Measurements from ENCODE around the gene ZCCHC7. TPM values are rescaled to one million over a fixed set of nuclear protein-coding genes. Genes with fewer than 3 reads are reported as not detected.

Gene ZCCHC7
- total and polyA plus RNA-seq, 4 donors, result 7.7 to 28.0 (median 12.6) TPM

GRCh38 chr9:37364751-37365360 is 244.5 kb downstream of the ZCCHC7 start:
- Histone ChIP-seq H3K4me1 (ENCODE audit: control insufficient read depth in 5 of 5, insufficient read depth in 5 of 5, low read length in 5 of 5) (no peaks in the 10 kb centered on the region), H3K27ac (ENCODE audit: low read depth in 1 of 2, low read length in 1 of 2) (no peak overlapping the region), H3K4me3 (no peak overlapping the region), H3K9ac (ENCODE audit: insufficient read depth in 1 of 2, low read length in 2 of 2) (no peak overlapping the region), H3K9me3 (ENCODE audit: control insufficient read depth in 4 of 4, insufficient read depth in 3 of 4, low read length in 3 of 4) (no peaks in the 10 kb centered on the region), H3K27me3 (ENCODE audit: control insufficient read depth in 3 of 3, insufficient read depth in 3 of 3, low read length in 2 of 3) (no peaks in the 10 kb centered on the region), H3K36me3 (ENCODE audit: control insufficient read depth in 4 of 4, insufficient read depth in 4 of 4, low read length in 4 of 4) (no peaks in the 10 kb centered on the region)
- DNase-seq (no peak), ATAC-seq (ENCODE audit: insufficient read depth, low FRiP score) (no peak)
- TF ChIP-seq, protein P1, sequence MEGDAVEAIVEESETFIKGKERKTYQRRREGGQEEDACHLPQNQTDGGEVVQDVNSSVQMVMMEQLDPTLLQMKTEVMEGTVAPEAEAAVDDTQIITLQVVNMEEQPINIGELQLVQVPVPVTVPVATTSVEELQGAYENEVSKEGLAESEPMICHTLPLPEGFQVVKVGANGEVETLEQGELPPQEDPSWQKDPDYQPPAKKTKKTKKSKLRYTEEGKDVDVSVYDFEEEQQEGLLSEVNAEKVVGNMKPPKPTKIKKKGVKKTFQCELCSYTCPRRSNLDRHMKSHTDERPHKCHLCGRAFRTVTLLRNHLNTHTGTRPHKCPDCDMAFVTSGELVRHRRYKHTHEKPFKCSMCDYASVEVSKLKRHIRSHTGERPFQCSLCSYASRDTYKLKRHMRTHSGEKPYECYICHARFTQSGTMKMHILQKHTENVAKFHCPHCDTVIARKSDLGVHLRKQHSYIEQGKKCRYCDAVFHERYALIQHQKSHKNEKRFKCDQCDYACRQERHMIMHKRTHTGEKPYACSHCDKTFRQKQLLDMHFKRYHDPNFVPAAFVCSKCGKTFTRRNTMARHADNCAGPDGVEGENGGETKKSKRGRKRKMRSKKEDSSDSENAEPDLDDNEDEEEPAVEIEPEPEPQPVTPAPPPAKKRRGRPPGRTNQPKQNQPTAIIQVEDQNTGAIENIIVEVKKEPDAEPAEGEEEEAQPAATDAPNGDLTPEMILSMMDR (IDR thresholded peaks at IDR 0.05; ENCODE audit: control extremely low read depth, extremely low read depth), result no peak
- WGBS, 2 donors, result 94 to 96% methylated on average over 4 of the region's 4 CpGs

GRCh38 chr9:37369671-37370070 is 249.3 kb downstream of the ZCCHC7 start:
- 94 to 99% methylated on average over 5 of the region's 5 CpGs for WGBS, 2 donors
- TF ChIP-seq, protein P1 (IDR thresholded peaks at IDR 0.05; ENCODE audit: control extremely low read depth, extremely low read depth), result no peak
- Histone ChIP-seq H3K9me3 (ENCODE audit: control insufficient read depth in 4 of 4, insufficient read depth in 3 of 4, low read length in 3 of 4) (no peaks in the 10 kb centered on the region), H3K4me1 (ENCODE audit: control insufficient read depth in 5 of 5, insufficient read depth in 5 of 5, low read length in 5 of 5) (no peaks in the 10 kb centered on the region), H3K4me3 (no peak overlapping the region), H3K36me3 (ENCODE audit: control insufficient read depth in 4 of 4, insufficient read depth in 4 of 4, low read length in 4 of 4) (no peaks in the 10 kb centered on the region), H3K27ac (ENCODE audit: low read depth in 1 of 2, low read length in 1 of 2) (no peak overlapping the region), H3K27me3 (ENCODE audit: control insufficient read depth in 3 of 3, insufficient read depth in 3 of 3, low read length in 2 of 3) (no peaks in the 10 kb centered on the region), H3K9ac (ENCODE audit: insufficient read depth in 1 of 2, low read length in 2 of 2) (no peak overlapping the region)
- no peak for DNase-seq
- no peak for ATAC-seq (ENCODE audit: insufficient read depth, low FRiP score)

DNA sequence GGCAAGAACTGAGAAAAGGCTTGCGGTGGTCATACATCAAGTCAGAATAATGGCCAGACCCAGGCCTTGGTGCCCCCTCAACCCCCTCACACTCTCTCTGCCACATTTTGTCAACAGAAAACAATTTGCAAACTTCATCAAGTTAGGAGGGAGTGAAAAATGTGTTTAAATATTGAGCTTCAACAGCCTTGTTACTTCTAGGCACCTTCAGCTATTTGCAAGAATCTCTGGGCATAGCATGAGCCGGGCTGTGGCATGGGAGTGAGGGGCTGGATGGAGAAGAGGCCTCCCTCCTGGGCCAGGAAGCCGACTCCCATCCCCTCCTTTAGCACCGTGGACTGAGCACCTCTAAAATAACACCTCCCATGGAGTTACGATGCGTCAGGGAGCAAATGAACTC is 249.9 kb downstream of the ZCCHC7 start:
- H3K9me3 ChIP-seq (ENCODE audit: control insufficient read depth in 4 of 4, insufficient read depth in 3 of 4, low read length in 3 of 4), result no peaks in the 10 kb centered on the region
- H3K9ac ChIP-seq (ENCODE audit: insufficient read depth in 1 of 2, low read length in 2 of 2), result no peak overlapping the region
- no peak overlapping the region for H3K4me3 ChIP-seq
- DNase-seq (no peak), ATAC-seq (ENCODE audit: insufficient read depth, low FRiP score) (no peak)
- no peaks in the 10 kb centered on the region for H3K4me1 ChIP-seq (ENCODE audit: control insufficient read depth in 5 of 5, insufficient read depth in 5 of 5, low read length in 5 of 5)
- H3K27me3 ChIP-seq (ENCODE audit: control insufficient read depth in 3 of 3, insufficient read depth in 3 of 3, low read length in 2 of 3), result no peaks in the 10 kb centered on the region
- no peaks in the 10 kb centered on the region for H3K36me3 ChIP-seq (ENCODE audit: control insufficient read depth in 4 of 4, insufficient read depth in 4 of 4, low read length in 4 of 4)
- WGBS, 2 donors, result 88 to 93% methylated on average over 6 of the region's 6 CpGs
- H3K27ac ChIP-seq (ENCODE audit: low read depth in 1 of 2, low read length in 1 of 2), result no peak overlapping the region
- TF ChIP-seq, protein P1 (IDR thresholded peaks at IDR 0.05; ENCODE audit: control extremely low read depth, extremely low read depth), result no peak

Measured in lung (tissue), 12 donors.